ENCODE measurements around the gene FOXP1.

GRCh38 chr3:71582036-71582611 is 1.4 kb downstream of the FOXP1 start:
- TF ChIP-seq CTCF (IDR thresholded peaks at IDR 0.05; ENCODE audit: low read depth, low read length, poor library complexity, severe bottlenecking): no peak
- no peak for TF ChIP-seq EZH2phosphoT487 (IDR thresholded peaks at IDR 0.05; ENCODE audit: borderline replicate concordance, low read length)
